Keratinocyte (primary cell): ENCODE measurements around the gene CPT2. TPM values are rescaled to one million over a fixed set of nuclear protein-coding genes. Genes with fewer than 3 reads are reported as not detected.

Experiments
- DNase-seq: peaks from one replicate; pipeline ENCODE4 v3.0.0-alpha.2; 2011; ENCODE audit warnings: low read depth, missing footprints, low spot score
- FAIRE-seq: peaks from 2 replicates; lab custom pipeline; 2011; peaks lifted over from hg19 to GRCh38; lab: Jason Lieb, UNC
- H2AFZ ChIP-seq: 2 replicates; pipeline ENCODE4 v1.6.0; 2012; ENCODE audit warnings: low read length, control low read depth, inconsistent platforms; ENCODE audit not compliant: control insufficient read depth
- H3K27ac ChIP-seq: 2 replicates; pipeline ENCODE4 v1.5.1; 2011; ENCODE audit warnings: low read length; ENCODE audit not compliant: control insufficient read depth, insufficient read depth
- H3K27me3 ChIP-seq: 3 replicates; pipeline ENCODE4 v1.6.0; 2011; ENCODE audit warnings: low read length; ENCODE audit not compliant: control insufficient read depth, insufficient read depth; ENCODE audit errors: extremely low read depth
- H3K36me3 ChIP-seq, 2 experiments: 2 replicates in 1 of 2; 3 replicates in 1 of 2; pipeline ENCODE4 v1.5.1; 2011; ENCODE audit warnings: low read length in 2 of 2, mild to moderate bottlenecking in 1 of 2; ENCODE audit not compliant: control insufficient read depth in 2 of 2, insufficient read depth in 2 of 2; ENCODE audit errors: extremely low read depth in 1 of 2
- H3K4me1 ChIP-seq: 3 replicates; pipeline ENCODE4 v1.5.1; 2011; ENCODE audit warnings: low read length; ENCODE audit not compliant: control insufficient read depth, insufficient read depth; ENCODE audit errors: extremely low read depth
- H3K4me2 ChIP-seq: 3 replicates; pipeline ENCODE4 v1.6.0; 2011; ENCODE audit warnings: low read depth, low read length; ENCODE audit not compliant: control insufficient read depth, insufficient read depth; ENCODE audit errors: extremely low read depth
- H3K4me3 ChIP-seq, 3 experiments: fragments of 200-600 bp in 1 of 3; sonication (generic) in 1 of 3; 2 replicates in 2 of 3; 3 replicates in 1 of 3; pipeline ENCODE4 v1.5.1; 2011 to 2016; ENCODE audit warnings: low read length in 3 of 3, mild to moderate bottlenecking in 3 of 3, control low read depth in 2 of 3, inconsistent platforms in 1 of 3, low read depth in 1 of 3, mixed read lengths in 1 of 3, mixed run types in 1 of 3, moderate library complexity in 1 of 3; ENCODE audit not compliant: control insufficient read depth in 2 of 3, insufficient read depth in 2 of 3; ENCODE audit errors: extremely low read depth in 1 of 3
- H3K79me2 ChIP-seq: 2 replicates; pipeline ENCODE4 v1.6.0; 2012; ENCODE audit warnings: low read length; ENCODE audit not compliant: control insufficient read depth, insufficient read depth
- H3K9ac ChIP-seq: 3 replicates; pipeline ENCODE4 v1.6.0; 2011; ENCODE audit warnings: low read length; ENCODE audit not compliant: control insufficient read depth, insufficient read depth; ENCODE audit errors: extremely low read depth
- H3K9me1 ChIP-seq: 3 replicates; pipeline ENCODE4 v1.6.0; 2011; ENCODE audit warnings: low read length; ENCODE audit not compliant: control insufficient read depth, insufficient read depth; ENCODE audit errors: extremely low read depth
- H3K9me3 ChIP-seq: 2 replicates; pipeline ENCODE4 v1.5.1; 2012; ENCODE audit warnings: low read depth, low read length; ENCODE audit not compliant: control insufficient read depth
- H4K20me1 ChIP-seq: 3 replicates; pipeline ENCODE4 v1.6.0; 2011; ENCODE audit warnings: low read length; ENCODE audit not compliant: control insufficient read depth, insufficient read depth; ENCODE audit errors: extremely low read depth
- CTCF ChIP-seq, 3 experiments: IDR thresholded peaks in 1 of 3; conservative IDR thresholded peaks in 1 of 3; optimal IDR thresholded peaks in 1 of 3; 2 replicates in 2 of 3; 3 replicates in 1 of 3; pipeline versions ENCODE3 to v1.5.1; 2011; ENCODE audit warnings: low read length in 3 of 3, mild to moderate bottlenecking in 3 of 3, moderate library complexity in 2 of 3, control low read depth in 1 of 3, inconsistent platforms in 1 of 3; ENCODE audit not compliant: insufficient read depth in 2 of 3; ENCODE audit errors: extremely low read depth in 1 of 3
- EZH2 ChIP-seq: IDR thresholded peaks from one replicate; pipeline ENCODE4 v1.6.1; 2012; ENCODE audit warnings: inconsistent platforms, mild to moderate bottlenecking, low read length, moderate library complexity
- dilution Hi-C: fragments of 300-500 bp; cut with MboI; formaldehyde crosslinking; loops from one replicate; pipeline ENCODE4 v1.7.0; 2020; ENCODE audit warnings: low sequenced_read_pairs; ENCODE audit not compliant: extremely low pct_ligation_motif_present
- polyA minus RNA-seq, 3 experiments: library from RNA; depleted of rRNA, polyadenylated mRNA; stranded (reverse); fragments of >200 nt; gene quantifications; 1 replicate in 1 of 3; 2 replicates in 1 of 3; 3 replicates in 1 of 3; pipeline ENCODE4 v1.2.3, GENCODE V29; 2011
- polyA plus RNA-seq, 5 experiments: library from polyadenylated mRNA; depleted of rRNA in 3 of 5; stranded (reverse) in 3 of 5; stranded (forward) in 1 of 5; unstranded in 1 of 5; fragments of >200 nt; gene quantifications; 1 replicate in 1 of 5; 2 replicates in 3 of 5; 3 replicates in 1 of 5; pipeline versions ENCODE4 v1.2.1 to v1.2.3, GENCODE V29; 2011 to 2012; ENCODE audit warnings: missing spikeins in 2 of 5, low read depth in 1 of 5, low replicate concordance in 1 of 5

CPT2 gene
- polyA plus RNA-seq (13.8 to 21.6 TPM (median 16.6 TPM) in 3 replicates), polyA minus RNA-seq (7.8 to 14.1 TPM (median 14.1 TPM) in 3 replicates)
- polyA plus RNA-seq (2011; ENCODE audit: low read depth) = 10.4 TPM
- 12.3 and 15.2 TPM in 2 replicates for polyA plus RNA-seq (2011; cell fraction: cytosol; rRNA removed)
- polyA plus RNA-seq (2011; cell fraction: nucleus; rRNA removed) = 20.5 and 24.3 TPM in 2 replicates
- 11.8 and 12.7 TPM in 2 replicates for polyA plus RNA-seq (2012; ENCODE audit: low replicate concordance)
- 9.4 TPM for polyA minus RNA-seq (2011; cell fraction: cytosol; rRNA and poly(A)+ RNA removed)
- polyA minus RNA-seq (2011; cell fraction: nucleus; rRNA and poly(A)+ RNA removed) = 12.0 and 15.6 TPM in 2 replicates

DNA sequence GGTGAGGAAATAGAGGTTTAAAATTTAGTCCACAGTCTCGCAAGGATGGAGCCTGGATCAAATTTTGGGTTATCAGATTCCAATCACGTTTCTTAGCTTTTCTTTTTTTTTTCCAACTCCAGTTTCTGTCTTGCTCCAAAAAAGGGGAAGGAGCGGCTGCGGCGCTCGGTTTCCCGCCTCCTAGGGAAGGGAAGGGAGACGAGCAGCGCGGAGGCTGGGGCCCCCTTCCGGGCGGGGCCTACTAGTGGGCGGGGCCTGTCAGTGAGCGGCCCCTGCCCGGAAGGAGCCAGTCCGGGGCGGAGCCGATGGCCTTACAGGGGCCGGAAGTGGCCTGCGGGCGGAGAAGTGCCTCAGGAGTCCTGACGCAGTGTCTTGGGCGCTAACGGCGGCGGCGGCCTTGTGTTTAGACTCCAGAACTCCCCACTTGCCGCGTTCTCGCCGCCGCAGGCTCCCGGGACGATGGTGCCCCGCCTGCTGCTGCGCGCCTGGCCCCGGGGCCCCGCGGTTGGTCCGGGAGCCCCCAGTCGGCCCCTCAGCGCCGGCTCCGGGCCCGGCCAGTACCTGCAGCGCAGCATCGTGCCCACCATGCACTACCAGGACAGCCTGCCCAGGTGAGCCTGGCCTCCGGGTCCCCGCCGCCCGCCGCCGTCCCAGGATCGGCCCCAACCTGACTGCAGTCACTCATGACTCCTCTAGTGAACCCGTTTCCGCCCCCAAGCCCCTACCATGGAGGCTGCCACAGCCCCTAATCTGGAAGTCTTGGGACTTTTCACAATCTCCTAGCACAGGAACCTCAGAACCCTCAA, at the start of gene CPT2:
TSS of gene CPT2 (plus strand) at position 340 of the 806 bp plus-strand sequence. CDS start at position 460, 120 bp downstream.
- TF ChIP-seq EZH2 (no peak), CTCF (optimal IDR thresholded peaks at IDR 0.05 in 1 of 3, IDR thresholded peaks at IDR 0.05 in 1 of 3, conservative IDR thresholded peaks at IDR 0.05 in 1 of 3; ENCODE audit: extremely low read depth in 1 of 3, insufficient read depth in 2 of 3, low read length in 3 of 3) (no peak)
- Histone ChIP-seq H3K9ac (peak within 1 kb of the TSS; percentile 84), H3K36me3 (no peaks in the 10 kb centered on the region), H4K20me1 (no peaks in the 10 kb centered on the region), H3K27me3 (no peaks in the 10 kb centered on the region), H3K9me3 (no peaks in the 10 kb centered on the region), H3K4me3 (peak within 1 kb of the TSS; percentile 72 to 90 (median 86)), H3K79me2 (peaks cover 8% of the 10 kb centered on the region), H2AFZ (peak within 1 kb of the TSS; percentile 45), H3K4me1 (peaks cover 23% of the 10 kb centered on the region), H3K9me1 (no peaks in the 10 kb centered on the region), H3K27ac (peak within 1 kb of the TSS; percentile 82), H3K4me2 (peak within 1 kb of the TSS; percentile 91)
- FAIRE-seq (no peak), DNase-seq (peak; percentile 69)
- dilution Hi-C loops = no loop called here

GRCh38 chr1:53147174-53147573, 49.5 kb upstream of the CPT2 start:
- TF ChIP-seq EZH2 = no peak
- TF ChIP-seq CTCF (optimal IDR thresholded peaks at IDR 0.05 in 1 of 3, IDR thresholded peaks at IDR 0.05 in 1 of 3, conservative IDR thresholded peaks at IDR 0.05 in 1 of 3; ENCODE audit: extremely low read depth in 1 of 3, insufficient read depth in 2 of 3, low read length in 3 of 3) = no peak
- H4K20me1 ChIP-seq = no peaks in the 10 kb centered on the region
- dilution Hi-C loops = no loop called here
- H3K9me3 ChIP-seq = no peaks in the 10 kb centered on the region
- no peaks in the 10 kb centered on the region for H3K9me1 ChIP-seq
- DNase-seq (no peak), FAIRE-seq (no peak)
- no peak overlapping the region for H3K4me3 ChIP-seq
- H3K27ac ChIP-seq = no peak overlapping the region
- no peaks in the 10 kb centered on the region for H3K27me3 ChIP-seq
- no peaks in the 10 kb centered on the region for H3K79me2 ChIP-seq
- no peaks in the 10 kb centered on the region for H3K36me3 ChIP-seq
- H3K4me1 ChIP-seq = peaks cover 9% of the 10 kb centered on the region
- no peak overlapping the region for H3K9ac ChIP-seq
- H2AFZ ChIP-seq = no peak overlapping the region
- no peak overlapping the region for H3K4me2 ChIP-seq
